ENCODE measurements around the gene SNX17. TPM values are rescaled to one million over a fixed set of nuclear protein-coding genes. Genes with fewer than 3 reads are reported as not detected.
A peak's percentile ranks its signal among the peaks of the same experiment; 100 is the strongest.

Gene SNX17
- total RNA-seq, 2 donors from 2014 or later, result 66.0 to 69.3 TPM

DNA sequence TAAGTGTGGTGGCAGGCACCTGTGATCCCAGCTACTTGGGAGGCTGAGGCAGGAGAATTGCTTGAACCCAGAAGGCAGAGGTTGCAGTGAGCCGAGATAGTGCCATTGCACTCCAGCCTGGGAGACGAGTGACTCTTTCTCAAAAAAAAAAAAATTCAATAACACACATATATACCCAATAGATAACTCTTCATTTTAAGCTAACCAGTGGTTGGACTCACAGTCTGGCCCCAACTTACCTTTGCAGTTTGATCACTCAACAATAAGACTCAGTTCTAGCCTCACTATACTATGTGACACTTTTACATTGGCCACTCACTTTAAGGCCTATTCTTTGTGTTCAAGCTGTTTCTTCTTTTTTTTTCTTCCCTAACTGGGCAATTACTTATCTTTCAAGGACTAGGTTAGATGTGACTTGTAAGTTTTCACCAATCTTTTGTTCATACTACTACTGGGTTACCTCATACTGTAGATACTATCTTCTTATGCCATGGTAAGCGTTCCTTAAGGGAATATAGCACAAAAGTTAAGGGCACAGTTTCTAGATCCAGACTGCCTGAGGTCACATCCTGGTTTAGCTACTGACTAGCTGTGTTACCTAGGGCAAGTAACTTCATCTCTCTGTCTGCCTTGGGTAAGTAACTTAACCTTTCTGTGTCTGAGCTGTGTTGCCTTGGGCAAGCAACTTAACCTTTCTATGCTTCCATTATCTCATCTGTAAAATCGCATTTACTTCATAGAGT, 7.6 kb upstream of the SNX17 start:
- peaks cover 45% of the 10 kb centered on the region for H3K36me3 ChIP-seq
- no peak overlapping the region for H3K27ac ChIP-seq
- TF ChIP-seq, protein P1, sequence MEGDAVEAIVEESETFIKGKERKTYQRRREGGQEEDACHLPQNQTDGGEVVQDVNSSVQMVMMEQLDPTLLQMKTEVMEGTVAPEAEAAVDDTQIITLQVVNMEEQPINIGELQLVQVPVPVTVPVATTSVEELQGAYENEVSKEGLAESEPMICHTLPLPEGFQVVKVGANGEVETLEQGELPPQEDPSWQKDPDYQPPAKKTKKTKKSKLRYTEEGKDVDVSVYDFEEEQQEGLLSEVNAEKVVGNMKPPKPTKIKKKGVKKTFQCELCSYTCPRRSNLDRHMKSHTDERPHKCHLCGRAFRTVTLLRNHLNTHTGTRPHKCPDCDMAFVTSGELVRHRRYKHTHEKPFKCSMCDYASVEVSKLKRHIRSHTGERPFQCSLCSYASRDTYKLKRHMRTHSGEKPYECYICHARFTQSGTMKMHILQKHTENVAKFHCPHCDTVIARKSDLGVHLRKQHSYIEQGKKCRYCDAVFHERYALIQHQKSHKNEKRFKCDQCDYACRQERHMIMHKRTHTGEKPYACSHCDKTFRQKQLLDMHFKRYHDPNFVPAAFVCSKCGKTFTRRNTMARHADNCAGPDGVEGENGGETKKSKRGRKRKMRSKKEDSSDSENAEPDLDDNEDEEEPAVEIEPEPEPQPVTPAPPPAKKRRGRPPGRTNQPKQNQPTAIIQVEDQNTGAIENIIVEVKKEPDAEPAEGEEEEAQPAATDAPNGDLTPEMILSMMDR (IDR thresholded peaks at IDR 0.05), result no peak
- no peak for DNase-seq (ENCODE audit: low spot score)
- H3K4me1 ChIP-seq, result peaks cover 0 to 6% of the 10 kb centered on the region in 2 donors
- no peaks in the 10 kb centered on the region for H3K9me3 ChIP-seq
- H3K4me3 ChIP-seq, result no peak overlapping the region
- H3K27me3 ChIP-seq, result no peaks in the 10 kb centered on the region

DNA sequence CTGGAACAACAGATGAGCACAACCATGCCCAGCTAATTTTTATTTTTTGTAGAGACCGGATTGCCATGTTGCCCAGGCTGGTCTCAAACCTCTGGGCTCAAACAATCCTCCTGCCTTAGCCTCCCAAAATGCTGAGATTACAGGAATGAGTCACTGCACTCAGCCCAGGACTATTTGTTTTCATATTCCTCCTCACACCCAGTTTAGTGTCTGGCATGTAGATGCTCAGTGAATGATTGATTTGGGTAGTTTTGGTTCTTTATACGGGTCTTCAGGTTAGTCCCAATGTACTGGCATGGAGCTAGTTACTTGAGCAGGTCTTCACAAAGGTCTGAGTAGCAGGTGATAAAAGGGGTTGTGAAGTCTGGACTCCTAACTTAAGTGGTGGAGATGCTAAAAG, 6.5 kb upstream of the SNX17 start:
- DNase-seq (ENCODE audit: low spot score), result no peak
- no peak overlapping the region for H3K4me3 ChIP-seq
- no peaks in the 10 kb centered on the region for H3K27me3 ChIP-seq
- H3K36me3 ChIP-seq, result peaks cover 53% of the 10 kb centered on the region
- no peak overlapping the region for H3K27ac ChIP-seq
- TF ChIP-seq, protein P1 (IDR thresholded peaks at IDR 0.05), result no peak
- no peaks in the 10 kb centered on the region for H3K9me3 ChIP-seq
- peaks cover 2 to 3% of the 10 kb centered on the region in 2 donors for H3K4me1 ChIP-seq

DNA sequence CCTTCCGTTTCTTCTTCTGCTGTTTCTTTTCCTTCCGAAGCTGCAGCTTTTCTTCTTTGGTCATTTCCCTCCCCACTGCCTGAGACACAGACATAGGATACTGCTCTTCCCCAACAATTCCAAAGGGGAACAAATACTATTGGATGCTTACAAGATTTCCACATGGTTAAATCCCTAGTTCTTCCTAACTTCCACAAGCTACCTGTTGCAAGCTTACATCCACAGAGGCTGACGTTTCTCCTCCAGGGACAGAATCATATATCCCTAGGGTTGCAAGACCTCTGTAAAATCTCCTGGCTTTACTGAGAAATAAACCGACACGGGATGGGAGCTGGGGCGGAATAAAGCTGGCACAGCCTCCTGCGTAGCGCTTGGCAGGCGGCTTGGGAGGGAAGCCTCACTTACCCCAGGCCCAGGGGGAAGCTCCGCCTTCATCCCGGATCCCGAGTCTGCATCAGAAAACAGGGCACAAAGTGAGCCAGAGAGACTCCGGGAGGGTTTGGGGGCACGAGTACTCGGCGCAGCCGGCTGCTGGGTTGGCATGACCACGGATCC, 868 bp upstream of the SNX17 start:
- H3K4me1 ChIP-seq, result peaks cover 5 to 31% of the 10 kb centered on the region in 2 donors
- TF ChIP-seq, protein P1 (IDR thresholded peaks at IDR 0.05), result no peak
- no peak for DNase-seq (ENCODE audit: low spot score)
- H3K9me3 ChIP-seq, result no peaks in the 10 kb centered on the region
- peak overlapping the region; percentile 93 to 95 for H3K27ac ChIP-seq
- no peaks in the 10 kb centered on the region for H3K27me3 ChIP-seq
- peaks cover 53% of the 10 kb centered on the region for H3K36me3 ChIP-seq
- peak overlapping the region; percentile 91 to 99 for H3K4me3 ChIP-seq

DNA sequence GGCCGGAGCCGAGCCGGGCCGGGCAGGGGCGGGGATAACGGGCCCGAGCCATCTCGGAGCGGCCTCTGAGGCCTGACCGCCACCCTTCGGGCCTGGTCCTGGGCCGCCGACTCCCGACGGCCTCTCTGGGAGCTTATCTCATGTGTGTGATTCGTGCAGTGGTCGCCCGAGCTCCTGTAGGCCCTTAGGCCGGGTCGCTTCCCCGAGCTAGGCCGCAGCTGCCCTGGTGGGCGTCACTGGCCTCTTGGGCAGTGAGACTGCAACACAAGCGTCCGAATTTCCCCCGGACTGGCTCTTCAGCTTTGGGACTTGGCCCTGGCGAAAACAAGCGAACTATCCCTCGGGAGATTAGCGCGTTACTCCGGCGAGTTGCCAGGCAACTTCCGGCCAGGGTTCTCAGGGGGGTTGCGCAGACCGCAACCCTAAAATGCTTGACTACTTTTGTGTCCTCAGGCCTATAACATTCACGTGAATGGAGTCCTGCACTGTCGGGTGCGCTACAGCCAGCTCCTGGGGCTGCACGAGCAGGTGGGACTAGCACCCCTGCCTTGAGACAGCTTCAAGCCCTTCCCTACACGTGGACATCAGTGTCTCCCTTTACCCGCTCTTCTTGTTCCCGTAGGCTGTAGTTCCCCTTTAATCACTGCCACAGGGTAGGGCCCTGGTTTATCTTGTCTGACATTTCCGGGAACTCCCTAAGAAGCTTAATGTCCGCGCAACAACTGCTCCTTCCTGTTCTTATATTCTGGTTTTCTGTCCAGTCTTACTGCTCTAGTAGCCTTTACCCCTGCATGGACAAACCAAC, 602 bp downstream of the SNX17 start:
- peak overlapping the region; percentile 91 to 99 for H3K4me3 ChIP-seq
- peaks cover 5 to 31% of the 10 kb centered on the region in 2 donors for H3K4me1 ChIP-seq
- no peaks in the 10 kb centered on the region for H3K27me3 ChIP-seq
- DNase-seq (ENCODE audit: low spot score), result no peak
- H3K27ac ChIP-seq, result peak overlapping the region; percentile 93 to 95
- H3K36me3 ChIP-seq, result peaks cover 53% of the 10 kb centered on the region
- TF ChIP-seq, protein P1 (IDR thresholded peaks at IDR 0.05), result no peak
- H3K9me3 ChIP-seq, result no peaks in the 10 kb centered on the region

DNA sequence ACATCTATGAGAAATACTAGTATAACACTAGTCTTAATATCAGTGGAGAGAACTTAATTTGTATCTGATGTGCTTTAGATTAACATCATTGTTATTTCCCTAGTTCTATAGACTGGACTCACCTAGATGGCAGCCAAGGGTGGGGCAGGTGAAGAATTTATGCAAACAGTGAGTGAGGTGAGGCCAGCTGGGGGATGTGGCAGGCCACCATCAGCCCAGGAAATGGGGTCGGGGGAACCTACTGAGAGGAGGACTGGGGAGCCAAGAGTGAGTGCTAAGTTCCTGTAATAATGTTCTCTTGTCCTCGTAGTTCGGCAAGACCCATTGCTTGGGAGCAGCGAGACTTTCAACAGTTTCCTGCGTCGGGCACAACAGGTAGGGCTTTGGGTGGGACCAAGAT, 2.5 kb downstream of the SNX17 start:
- H3K4me3 ChIP-seq, result no peak overlapping the region
- H3K9me3 ChIP-seq, result no peaks in the 10 kb centered on the region
- DNase-seq (ENCODE audit: low spot score), result no peak
- H3K4me1 ChIP-seq, result peaks cover 5 to 37% of the 10 kb centered on the region in 2 donors
- peaks cover 48% of the 10 kb centered on the region for H3K36me3 ChIP-seq
- TF ChIP-seq, protein P1 (IDR thresholded peaks at IDR 0.05), result no peak
- no peak overlapping the region for H3K27ac ChIP-seq
- no peaks in the 10 kb centered on the region for H3K27me3 ChIP-seq

Measured in right atrium auricular region (tissue), 2 donors.